GM12878 (cell line): ENCODE data around the gene SUGCT. TPM values are rescaled to one million over a fixed set of nuclear protein-coding genes. Genes with fewer than 3 reads are reported as not detected.

Experiments
- ATAC-seq: fragments of 200-7000 bp; cut with Tn5 transposase; 3 replicates; pipeline ENCODE4 v1.9.1; 2020; ENCODE audit warnings: mild to moderate bottlenecking, moderate library complexity
- BruUV-seq: library from RNA; stranded (reverse); fragments of 400-500 nt; replicated peaks from 2 replicates; lab custom pipeline; 2021; lab: Mats Ljungman, UMichigan
- CTCF ChIA-PET: fragments of 300-600 bp; sonication (Branson Sonifier 250); formaldehyde crosslinking; extraction: SDS; loops from one replicate; lab custom pipeline; 2021; ENCODE audit warnings: inconsistent platforms; lab: Yijun Ruan, JAX
- POLR2A ChIA-PET: fragments of 350-600 bp; formaldehyde crosslinking; extraction: SDS; loops from one replicate; lab custom pipeline; 2021; ENCODE audit warnings: inconsistent platforms; lab: Charles Lee
- RAD21 ChIA-PET: fragments of 300-600 bp; sonication (Branson Sonifier 250); formaldehyde crosslinking; loops from one replicate; lab custom pipeline; 2023; ENCODE audit warnings: antibody characterized with exemption; ENCODE audit not compliant: unreplicated experiment; lab: Charles Lee
- SMC1A ChIA-PET: fragments of 300-600 bp; sonication (Branson Sonifier 250); formaldehyde crosslinking; loops from one replicate; lab custom pipeline; 2023; ENCODE audit not compliant: unreplicated experiment, uncharacterized antibody; lab: Charles Lee
- DNase-seq: peaks from one replicate; pipeline ENCODE4 v3.0.0-alpha.2; 2011; ENCODE audit warnings: low read depth, low spot score
- FAIRE-seq: peaks from 3 replicates; lab custom pipeline; 2011; peaks lifted over from hg19 to GRCh38; lab: Jason Lieb, UNC
- H2AFZ ChIP-seq: 2 replicates; pipeline ENCODE4 v1.6.0; 2011; ENCODE audit warnings: low read depth, low read length, control low read depth; ENCODE audit not compliant: control insufficient read depth
- H3K27ac ChIP-seq: 2 replicates; pipeline ENCODE4 v1.5.1; 2011; ENCODE audit warnings: control low read depth; ENCODE audit not compliant: control insufficient read depth, insufficient read depth
- H3K27me3 ChIP-seq, 2 experiments: replicated peaks in 1 of 2; 2 replicates each; pipeline versions ENCODE4 v1.6.0 to v1.6.1; 2011; ENCODE audit warnings: low read length in 1 of 2; ENCODE audit not compliant: control insufficient read depth in 2 of 2, insufficient read depth in 2 of 2
- H3K36me3 ChIP-seq, 2 experiments: 2 replicates each; pipeline ENCODE4 v1.5.1; 2011; ENCODE audit warnings: low read length in 1 of 2; ENCODE audit not compliant: control insufficient read depth in 2 of 2, insufficient read depth in 2 of 2
- H3K4me1 ChIP-seq: 2 replicates; pipeline ENCODE4 v1.6.1; 2011; ENCODE audit warnings: mild to moderate bottlenecking, low read length, moderate library complexity, mixed read lengths; ENCODE audit not compliant: control insufficient read depth, insufficient read depth
- H3K4me2 ChIP-seq: 2 replicates; pipeline ENCODE4 v1.6.0; 2011; ENCODE audit warnings: control low read depth; ENCODE audit not compliant: control insufficient read depth, insufficient read depth
- H3K4me3 ChIP-seq: fragments of 200-600 bp; sonication (generic); 2 replicates; pipeline ENCODE4 v1.5.1; 2016
- H3K79me2 ChIP-seq: 2 replicates; pipeline ENCODE4 v1.6.0; 2011; ENCODE audit warnings: low read length; ENCODE audit not compliant: control insufficient read depth, insufficient read depth
- H3K9ac ChIP-seq: 2 replicates; pipeline ENCODE4 v1.8.0; 2011; ENCODE audit warnings: low read length, control low read depth, mixed read lengths; ENCODE audit not compliant: control insufficient read depth, insufficient read depth
- H3K9me3 ChIP-seq: replicated peaks from 3 replicates; pipeline ENCODE4 v1.5.1; 2011; ENCODE audit warnings: mild to moderate bottlenecking, low read length; ENCODE audit not compliant: control insufficient read depth, insufficient read depth
- H4K20me1 ChIP-seq: 2 replicates; pipeline ENCODE4 v1.6.0; 2011; ENCODE audit not compliant: control insufficient read depth, insufficient read depth
- ETV6 ChIP-seq, 2 experiments: fragments of 450-650 bp in 1 of 2; IDR thresholded peaks in 1 of 2; conservative IDR thresholded peaks in 1 of 2; 2 replicates each; pipeline ENCODE4 v1.6.1; 2014; ENCODE audit warnings: antibody characterized with exemption in 1 of 2, borderline replicate concordance in 1 of 2, low read depth in 1 of 2, mild to moderate bottlenecking in 1 of 2, moderate library complexity in 1 of 2
- JUNB ChIP-seq: IDR thresholded peaks from 2 replicates; pipeline ENCODE4 v1.6.1; 2016; ENCODE audit warnings: antibody characterized with exemption, mild to moderate bottlenecking
- KAT2A ChIP-seq: conservative IDR thresholded peaks from 2 replicates; pipeline ENCODE4 v1.6.1; 2011; ENCODE audit warnings: low read depth, low read length; ENCODE audit not compliant: control insufficient read depth
- NBN ChIP-seq: fragments of 450-650 bp; IDR thresholded peaks from 2 replicates; pipeline ENCODE4 v1.6.1; 2016
- PAX5 ChIP-seq: IDR thresholded peaks from 2 replicates; pipeline ENCODE4 v1.6.1; 2011; ENCODE audit warnings: low read depth, low read length, borderline replicate concordance
- SMC3 ChIP-seq: IDR thresholded peaks from 2 replicates; pipeline ENCODE4 v1.6.1; 2011; ENCODE audit warnings: low read length, improper control_type of control experiment, borderline replicate concordance
- TCF12 ChIP-seq: IDR thresholded peaks from 2 replicates; pipeline ENCODE4 v1.6.1; 2011; ENCODE audit warnings: low read depth, mild to moderate bottlenecking, low read length
- ZNF592 ChIP-seq: fragments of 450-650 bp; IDR thresholded peaks from 2 replicates; pipeline ENCODE4 v1.6.1; 2017; ENCODE audit warnings: mild to moderate bottlenecking, moderate library complexity
- WGBS: methylation state at CpG from one replicate; pipeline ENCODE4 v1.1.6; 2016; ENCODE audit warnings: low lambda C conversion rate; ENCODE audit not compliant: insufficient replicate concordance, insufficient coverage; ENCODE audit errors: missing lambda C conversion rate; 5-methylcytosine and 5-hydroxymethylcytosine counted together
- in situ Hi-C: fragments of 300-500 bp; cut with MboI; formaldehyde crosslinking; loops from 9 replicates; pipeline ENCODE4 v1.14.3; 2018; ENCODE audit warnings: mixed read lengths
- intact Hi-C: fragments of 100-400 bp; cut with micrococcal nuclease; formaldehyde crosslinking; loops from one replicate; pipeline ENCODE4 v1.14.2; 2022; ENCODE audit not compliant: unreplicated experiment
- polyA plus RNA-seq, 11 experiments: library from polyadenylated mRNA; depleted of rRNA in 4 of 11; unstranded in 6 of 11; stranded (reverse) in 5 of 11; fragments of >200 nt; fragmentation: Nextera tagmentation in 4 of 11; fragmentation: Illumina TruSeq in 1 of 11; extraction: Ambion mirVana in 4 of 11; extraction: Trizol in 1 of 11; gene quantifications; 1 replicate in 1 of 11; 2 replicates in 10 of 11; pipeline versions ENCODE4 v1.2.1 to v1.2.3, GENCODE V29; 2011 to 2016; ENCODE audit warnings: inconsistent platforms in 2 of 11, missing spikeins in 2 of 11, low read depth in 1 of 11
- total RNA-seq, 4 experiments: library from RNA; depleted of rRNA in 3 of 4; stranded (reverse); fragments of >200 nt in 3 of 4; fragmentation: Illumina TruSeq in 1 of 4; extraction: Trizol in 1 of 4; gene quantifications; 2 replicates each; pipeline versions ENCODE4 v1.2.1 to v1.2.3, GENCODE V29; 2013 to 2021
- TF ChIP-seq, protein P1 (sequence below): fragments of 150-350 bp; IDR thresholded peaks from 2 replicates; pipeline ENCODE4 v1.6.1; 2016; ENCODE audit warnings: low read depth, low read length
- TF ChIP-seq, protein P2 (sequence below): IDR thresholded peaks from 2 replicates; pipeline ENCODE4 v1.6.1; 2011; ENCODE audit warnings: borderline replicate concordance, low read depth, mild to moderate bottlenecking, moderate library complexity, low read length; ENCODE audit not compliant: insufficient read depth, poor library complexity, severe bottlenecking

SUGCT gene
- total and polyA plus RNA-seq, 10 of the 15 experiments (the other 5 are each of a cell fraction or from before 2014, with no cell fraction given) = 0.08 to 1.2 (median 0.67) TPM; not detected in 1

GRCh38 chr7:40213291-40213690, 78.5 kb downstream of the SUGCT start (continued):
- TF ChIP-seq JUNB (no peak), SMC3 (no peak), ETV6 (conservative IDR thresholded peaks at IDR 0.05 in 1 of 2, IDR thresholded peaks at IDR 0.05 in 1 of 2; ENCODE audit: borderline replicate concordance in 1 of 2, low read depth in 1 of 2) (no peak)

DNA sequence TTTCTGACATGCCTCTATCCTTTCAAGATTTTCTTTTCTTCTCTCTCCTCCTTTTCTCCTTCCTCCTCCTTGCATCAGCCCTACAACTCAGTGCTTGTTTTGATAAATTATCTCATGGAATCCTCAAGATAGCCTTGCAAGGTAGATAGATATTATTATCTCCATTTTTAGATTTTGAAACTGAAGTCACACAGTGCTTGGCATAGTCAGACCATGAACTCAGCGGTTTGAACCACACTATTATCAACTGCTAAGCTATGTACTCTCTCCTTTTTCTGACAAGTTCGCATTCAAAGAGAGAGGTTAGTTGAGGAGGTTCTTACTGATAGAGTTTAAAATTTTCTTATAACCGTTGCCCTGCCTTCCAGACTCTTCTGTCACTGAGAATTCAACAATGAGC, 79.1 kb downstream of the SUGCT start:
- no TSS peak for BruUV-seq
- Histone ChIP-seq H3K4me2 (no peak overlapping the region), H3K4me3 (no peak overlapping the region), H3K9me3 (no peaks in the 10 kb centered on the region), H3K4me1 (no peaks in the 10 kb centered on the region), H3K9ac (no peak overlapping the region), H2AFZ (no peak overlapping the region), H3K36me3 (no peaks in the 10 kb centered on the region), H3K79me2 (no peaks in the 10 kb centered on the region), H3K27ac (no peak overlapping the region), H4K20me1 (no peaks in the 10 kb centered on the region), H3K27me3 (no peaks in the 10 kb centered on the region)
- intact Hi-C loops = no loop called here
- SMC1A ChIA-PET = no interaction called here
- no peak for ATAC-seq
- POLR2A ChIA-PET = no interaction called here
- no peak for DNase-seq
- RAD21 ChIA-PET = no interaction called here
- CTCF ChIA-PET = no interaction called here
- FAIRE-seq = no peak
- 48% methylated on average over 3 of the region's 3 CpGs for WGBS
- in situ Hi-C loops = no loop called here
- TF ChIP-seq, protein P1, sequence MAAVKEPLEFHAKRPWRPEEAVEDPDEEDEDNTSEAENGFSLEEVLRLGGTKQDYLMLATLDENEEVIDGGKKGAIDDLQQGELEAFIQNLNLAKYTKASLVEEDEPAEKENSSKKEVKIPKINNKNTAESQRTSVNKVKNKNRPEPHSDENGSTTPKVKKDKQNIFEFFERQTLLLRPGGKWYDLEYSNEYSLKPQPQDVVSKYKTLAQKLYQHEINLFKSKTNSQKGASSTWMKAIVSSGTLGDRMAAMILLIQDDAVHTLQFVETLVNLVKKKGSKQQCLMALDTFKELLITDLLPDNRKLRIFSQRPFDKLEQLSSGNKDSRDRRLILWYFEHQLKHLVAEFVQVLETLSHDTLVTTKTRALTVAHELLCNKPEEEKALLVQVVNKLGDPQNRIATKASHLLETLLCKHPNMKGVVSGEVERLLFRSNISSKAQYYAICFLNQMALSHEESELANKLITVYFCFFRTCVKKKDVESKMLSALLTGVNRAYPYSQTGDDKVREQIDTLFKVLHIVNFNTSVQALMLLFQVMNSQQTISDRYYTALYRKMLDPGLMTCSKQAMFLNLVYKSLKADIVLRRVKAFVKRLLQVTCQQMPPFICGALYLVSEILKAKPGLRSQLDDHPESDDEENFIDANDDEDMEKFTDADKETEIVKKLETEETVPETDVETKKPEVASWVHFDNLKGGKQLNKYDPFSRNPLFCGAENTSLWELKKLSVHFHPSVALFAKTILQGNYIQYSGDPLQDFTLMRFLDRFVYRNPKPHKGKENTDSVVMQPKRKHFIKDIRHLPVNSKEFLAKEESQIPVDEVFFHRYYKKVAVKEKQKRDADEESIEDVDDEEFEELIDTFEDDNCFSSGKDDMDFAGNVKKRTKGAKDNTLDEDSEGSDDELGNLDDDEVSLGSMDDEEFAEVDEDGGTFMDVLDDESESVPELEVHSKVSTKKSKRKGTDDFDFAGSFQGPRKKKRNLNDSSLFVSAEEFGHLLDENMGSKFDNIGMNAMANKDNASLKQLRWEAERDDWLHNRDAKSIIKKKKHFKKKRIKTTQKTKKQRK = no peak
- TF ChIP-seq JUNB = no peak
- TF ChIP-seq NBN = no peak
- TF ChIP-seq PAX5 = no peak
- TF ChIP-seq, protein P2, sequence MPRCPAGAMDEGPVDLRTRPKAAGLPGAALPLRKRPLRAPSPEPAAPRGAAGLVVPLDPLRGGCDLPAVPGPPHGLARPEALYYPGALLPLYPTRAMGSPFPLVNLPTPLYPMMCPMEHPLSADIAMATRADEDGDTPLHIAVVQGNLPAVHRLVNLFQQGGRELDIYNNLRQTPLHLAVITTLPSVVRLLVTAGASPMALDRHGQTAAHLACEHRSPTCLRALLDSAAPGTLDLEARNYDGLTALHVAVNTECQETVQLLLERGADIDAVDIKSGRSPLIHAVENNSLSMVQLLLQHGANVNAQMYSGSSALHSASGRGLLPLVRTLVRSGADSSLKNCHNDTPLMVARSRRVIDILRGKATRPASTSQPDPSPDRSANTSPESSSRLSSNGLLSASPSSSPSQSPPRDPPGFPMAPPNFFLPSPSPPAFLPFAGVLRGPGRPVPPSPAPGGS = no peak
- no peak for TF ChIP-seq KAT2A
- TF ChIP-seq ZNF592 = no peak
- TF ChIP-seq TCF12 = no peak
